CD4-positive, alpha-beta T cell treated with Interleukin-6 at 100 ng/mL for 8 hours (primary cell): ENCODE measurements around the gene TEX2.

Experiments used
- DNase-seq: peaks from one replicate; pipeline ENCODE4 v3.0.0-alpha.2; 2020; ENCODE audit warnings: mixed read lengths, low spot score

TEX2 gene

GRCh38 chr17:64115822-64116534, 147.1 kb downstream of the TEX2 start:
- DNase-seq: peak; percentile 4

GRCh38 chr17:64115043-64115698, 147.9 kb downstream of the TEX2 start:
- no peak for DNase-seq

- DNase-seq: no peak
These were observed 150.1 kb downstream of the TEX2 start for GRCh38 chr17:64113006-64113405.

- no peak for DNase-seq
These were observed 151.2 kb downstream of the TEX2 start for GRCh38 chr17:64111831-64112230.

- DNase-seq: no peak
These were observed 152.5 kb downstream of the TEX2 start for GRCh38 chr17:64110379-64111152.

GRCh38 chr17:64109400-64109799, 153.7 kb downstream of the TEX2 start:
- no peak for DNase-seq

GRCh38 chr17:64107500-64108236, 155.4 kb downstream of the TEX2 start:
- DNase-seq: no peak

GRCh38 chr17:64106918-64107317, 156.1 kb downstream of the TEX2 start:
- no peak for DNase-seq

GRCh38 chr17:64103391-64104364, 159.4 kb downstream of the TEX2 start:
- DNase-seq: no peak

- no peak for DNase-seq
These were observed 160.3 kb downstream of the TEX2 start for GRCh38 chr17:64102627-64103390.

- DNase-seq: no peak
These were observed 163.5 kb downstream of the TEX2 start for GRCh38 chr17:64099543-64099942.
